AG04449 (cell line): ENCODE data around the gene CDC42BPB.

Experiments used
- CTCF ChIA-PET: fragments of 350-600 bp; formaldehyde crosslinking; extraction: SDS; loops from one replicate; lab custom pipeline; 2021; ENCODE audit warnings: antibody characterized with exemption; lab: Yijun Ruan, JAX
- POLR2A ChIA-PET: fragments of 400-600, 350-600 bp; formaldehyde crosslinking; extraction: SDS; loops from one replicate; lab custom pipeline; 2020; ENCODE audit warnings: antibody characterized with exemption, inconsistent platforms; lab: Yijun Ruan, JAX
- DNase-seq: peaks from one replicate; pipeline ENCODE4 v3.0.0-alpha.2; 2010; ENCODE audit warnings: low read depth, low spot score
- H3K4me3 ChIP-seq: 2 replicates; pipeline ENCODE4 v1.5.1; 2011; ENCODE audit warnings: low read depth, mild to moderate bottlenecking, control low read depth, low read length
- TF ChIP-seq, protein P1 (sequence below): IDR thresholded peaks from one replicate; pipeline ENCODE4 v1.5.1; 2011; ENCODE audit warnings: mild to moderate bottlenecking, moderate library complexity, low read length, control low read depth, inconsistent platforms; ENCODE audit not compliant: insufficient read depth; ENCODE audit errors: missing control alignments

CDC42BPB gene

DNA sequence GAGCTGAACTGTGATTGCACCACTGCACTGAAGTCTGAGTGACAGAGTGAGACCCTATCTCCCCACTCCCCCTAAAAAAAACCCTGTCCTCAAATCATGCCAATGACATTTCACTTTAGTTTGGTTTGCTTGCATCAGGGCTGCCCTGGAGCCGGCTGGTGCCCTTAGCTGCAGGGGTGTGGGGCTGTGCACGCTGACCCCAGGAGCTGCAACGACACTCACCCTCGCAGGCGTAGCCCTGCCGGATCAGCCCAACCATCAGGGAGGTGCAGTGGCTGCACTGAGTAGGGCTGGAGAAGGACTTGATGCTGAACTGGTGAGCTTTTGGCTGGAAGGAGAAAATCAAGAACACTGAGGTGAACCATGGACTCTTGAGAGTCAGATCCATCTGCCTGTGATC lies 105.1 kb downstream of the CDC42BPB start:
- POLR2A ChIA-PET = interaction anchor here (0.6 kb wide), 1 partner anchor 338 kb away, joined by 3 read pairs; no protein-coding TSS in a partner anchor
- TF ChIP-seq, protein P1, sequence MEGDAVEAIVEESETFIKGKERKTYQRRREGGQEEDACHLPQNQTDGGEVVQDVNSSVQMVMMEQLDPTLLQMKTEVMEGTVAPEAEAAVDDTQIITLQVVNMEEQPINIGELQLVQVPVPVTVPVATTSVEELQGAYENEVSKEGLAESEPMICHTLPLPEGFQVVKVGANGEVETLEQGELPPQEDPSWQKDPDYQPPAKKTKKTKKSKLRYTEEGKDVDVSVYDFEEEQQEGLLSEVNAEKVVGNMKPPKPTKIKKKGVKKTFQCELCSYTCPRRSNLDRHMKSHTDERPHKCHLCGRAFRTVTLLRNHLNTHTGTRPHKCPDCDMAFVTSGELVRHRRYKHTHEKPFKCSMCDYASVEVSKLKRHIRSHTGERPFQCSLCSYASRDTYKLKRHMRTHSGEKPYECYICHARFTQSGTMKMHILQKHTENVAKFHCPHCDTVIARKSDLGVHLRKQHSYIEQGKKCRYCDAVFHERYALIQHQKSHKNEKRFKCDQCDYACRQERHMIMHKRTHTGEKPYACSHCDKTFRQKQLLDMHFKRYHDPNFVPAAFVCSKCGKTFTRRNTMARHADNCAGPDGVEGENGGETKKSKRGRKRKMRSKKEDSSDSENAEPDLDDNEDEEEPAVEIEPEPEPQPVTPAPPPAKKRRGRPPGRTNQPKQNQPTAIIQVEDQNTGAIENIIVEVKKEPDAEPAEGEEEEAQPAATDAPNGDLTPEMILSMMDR = no peak
- no peak for DNase-seq
- H3K4me3 ChIP-seq = no peak overlapping the region
- CTCF ChIA-PET = interaction anchor here (1.4 to 3.6 kb wide), 2 partner anchors 259 to 265 kb away, joined by 3 to 18 read pairs; no protein-coding TSS in a partner anchor

DNA sequence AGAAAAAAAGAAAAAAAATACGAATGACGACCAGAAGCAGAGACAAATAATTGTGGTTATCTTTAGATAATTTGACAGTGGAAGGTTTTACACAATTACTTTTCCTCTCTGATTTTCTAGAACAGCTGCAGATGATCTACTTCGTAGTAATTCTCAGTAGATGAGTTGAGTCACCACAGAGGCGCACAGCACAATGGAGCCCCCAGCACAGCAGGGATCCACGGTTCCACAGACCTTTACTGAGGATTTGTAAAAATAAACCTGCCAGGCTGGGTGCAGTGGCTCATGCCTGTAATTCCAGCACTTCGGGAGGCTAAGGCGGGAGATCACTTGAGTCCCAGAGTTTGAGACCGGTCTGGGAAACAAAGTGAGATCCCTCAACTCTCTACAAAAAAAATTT lies 105.5 kb downstream of the CDC42BPB start:
- no peak overlapping the region for H3K4me3 ChIP-seq
- POLR2A ChIA-PET = interaction anchor here (0.6 kb wide), 2 partner anchors 115 to 338 kb away, joined by 3 to 4 read pairs; no protein-coding TSS in a partner anchor
- TF ChIP-seq, protein P1 = no peak
- CTCF ChIA-PET = interaction anchor here (1.4 to 3.6 kb wide), 2 partner anchors 258 to 264 kb away, joined by 3 to 18 read pairs; no protein-coding TSS in a partner anchor
- DNase-seq = peak; percentile 14

DNA sequence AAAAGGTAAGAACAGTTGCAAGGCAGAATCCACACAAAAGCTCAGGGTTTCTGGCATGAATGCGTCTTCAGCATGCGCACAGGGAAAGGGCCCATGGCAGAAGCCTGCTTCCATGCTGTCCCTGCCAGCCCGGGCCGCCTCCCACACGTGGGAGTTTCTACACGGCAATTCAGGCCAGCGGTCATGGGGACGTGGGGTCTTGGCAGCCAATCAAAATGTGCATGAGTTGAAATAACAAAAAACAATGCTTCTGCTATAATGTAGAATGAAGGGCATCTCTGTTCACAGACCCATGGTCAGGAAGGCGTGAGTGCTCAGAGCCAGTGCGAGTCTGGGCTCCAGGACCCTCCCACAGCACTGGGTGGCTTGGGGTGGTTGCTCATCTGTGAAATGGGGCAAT lies 106.3 kb downstream of the CDC42BPB start:
- H3K4me3 ChIP-seq = no peak overlapping the region
- ChIA-PET POLR2A (no interaction called here), CTCF (interaction anchor here (3.6 kb wide), 1 partner anchor 257 kb away, joined by 18 read pairs; no protein-coding TSS in a partner anchor)
- TF ChIP-seq, protein P1 = no peak
- DNase-seq = no peak

DNA sequence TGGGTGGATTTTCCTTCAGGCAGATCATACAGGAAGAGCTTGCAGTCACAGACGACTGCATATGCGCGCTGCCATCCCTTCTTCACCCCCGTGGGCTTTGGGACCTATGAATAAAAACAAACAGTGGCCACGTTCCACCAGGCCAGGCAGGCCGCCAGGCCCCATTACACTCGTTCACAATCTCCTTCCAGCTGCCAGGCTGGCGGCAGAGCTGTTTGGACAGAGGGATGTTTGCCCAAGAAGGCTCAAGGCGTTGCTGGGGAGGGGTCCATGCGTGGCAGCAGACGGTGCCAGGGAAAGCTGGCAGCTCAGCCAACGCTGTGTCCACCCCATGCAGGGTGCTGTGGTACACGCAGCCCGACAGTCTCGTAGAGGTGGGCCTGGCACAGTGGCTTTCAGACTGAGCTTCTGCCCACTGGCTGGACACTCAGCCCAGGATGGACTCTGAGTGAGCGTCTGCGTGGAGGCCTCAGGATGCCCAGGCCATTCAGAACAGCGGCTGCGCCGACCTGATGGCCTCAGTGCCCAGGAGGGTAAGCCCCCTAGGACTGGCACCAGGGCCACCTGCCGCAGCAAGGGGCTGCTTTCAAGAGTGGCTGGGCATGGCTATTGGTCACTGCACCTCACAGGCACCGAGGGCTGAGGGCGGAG lies 107.4 kb downstream of the CDC42BPB start:
- POLR2A ChIA-PET = no interaction called here
- CTCF ChIA-PET = no interaction called here

DNA sequence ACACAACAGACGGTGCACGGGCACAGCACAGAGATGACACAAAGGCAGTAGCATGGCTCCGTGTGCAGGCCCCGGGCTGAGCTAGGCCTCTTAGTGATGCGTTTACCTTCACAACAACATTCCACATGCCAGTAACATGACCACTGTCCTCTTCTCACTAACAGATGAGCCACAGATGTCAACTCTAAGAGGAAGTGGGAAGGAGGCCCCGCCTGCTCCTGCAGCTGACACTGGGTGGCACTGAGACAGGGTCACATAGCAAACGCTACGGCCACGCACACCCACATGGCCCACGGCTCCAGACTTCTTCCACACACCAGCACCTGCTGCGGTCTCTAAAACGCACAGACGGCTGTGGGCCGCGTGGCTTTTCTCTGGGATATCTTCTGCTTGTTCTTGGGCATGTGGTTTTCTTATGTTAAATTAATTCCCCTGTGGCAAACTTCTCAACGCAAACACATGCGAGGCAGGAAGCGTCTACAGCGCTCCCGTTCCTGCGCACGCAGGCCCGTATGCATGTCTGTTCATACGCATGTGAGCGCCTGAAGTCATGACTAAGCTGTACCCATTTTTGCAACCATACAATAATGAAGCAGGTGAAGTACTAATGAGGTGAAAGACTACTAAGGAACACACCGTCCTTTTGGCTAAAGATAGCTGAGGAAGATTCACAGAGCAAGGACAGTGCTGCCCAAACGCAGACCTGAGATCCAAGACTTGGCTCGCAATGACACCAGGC lies 108.1 kb downstream of the CDC42BPB start:
- H3K4me3 ChIP-seq = no peak overlapping the region
- peak; percentile 14 for DNase-seq
- POLR2A ChIA-PET = no interaction called here
- CTCF ChIA-PET = no interaction called here
- TF ChIP-seq, protein P1 = no peak

More for the DNA sequence above, 107.4 kb downstream of the CDC42BPB start:
- no peak overlapping the region for H3K4me3 ChIP-seq
- TF ChIP-seq, protein P1 = no peak
- DNase-seq = no peak

DNA sequence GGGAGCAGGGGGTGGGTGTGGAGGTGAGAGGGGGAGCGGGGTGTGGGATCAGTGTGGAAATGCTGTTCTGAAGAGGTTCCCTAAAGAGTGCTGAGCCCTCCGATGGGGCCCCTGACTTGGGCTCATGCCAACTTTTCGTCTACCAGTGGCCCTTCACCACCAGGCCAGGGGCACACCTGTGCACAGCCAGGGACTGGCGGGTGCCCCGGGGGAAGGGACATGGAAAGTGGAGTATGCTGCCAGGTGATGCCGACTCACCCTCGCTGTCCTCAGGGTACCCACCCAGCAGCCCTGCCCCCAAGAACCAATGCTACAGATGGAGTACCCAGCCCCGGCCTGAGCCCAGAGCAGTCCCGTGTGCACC lies 108.7 kb downstream of the CDC42BPB start:
- ChIA-PET POLR2A (no interaction called here), CTCF (no interaction called here)
- no peak overlapping the region for H3K4me3 ChIP-seq
- DNase-seq = no peak
- TF ChIP-seq, protein P1 = no peak
